Heart left ventricle (tissue), 16 donors: ENCODE measurements around the gene B4GALT1. TPM values are rescaled to one million over a fixed set of nuclear protein-coding genes. Genes with fewer than 3 reads are reported as not detected.
A peak's percentile ranks its signal among the peaks of the same experiment; 100 is the strongest.

ENCODE experiments used
- ATAC-seq, 4 donors: fragments of 200-7000 bp; cut with Tn5 transposase; one replicate each; pipeline ENCODE4 v1.9.1; 2020 to 2022; ENCODE audit warnings: moderate library complexity in 4 of 4, mild to moderate bottlenecking in 3 of 4, moderate number of reproducible peaks in 1 of 4
- DNase-seq, 5 donors: peaks; one replicate each; pipeline ENCODE4 v3.0.0-alpha.2; 2020
- H3K27ac ChIP-seq, 12 donors: fragments of 200-600 bp; sonication (generic) in 4 of 12; one replicate each; pipeline versions ENCODE4 v1.5.0 to v1.8.0; 2016 to 2022; ENCODE audit warnings: mild to moderate bottlenecking in 2 of 12
- H3K27me3 ChIP-seq, 9 donors: fragments of 200-600 bp; sonication (generic) in 2 of 9; one replicate each; pipeline versions ENCODE4 v1.5.1 to v1.8.0; 2016 to 2022; ENCODE audit warnings: mild to moderate bottlenecking in 3 of 9
- H3K36me3 ChIP-seq, 9 donors: fragments of 200-600 bp; sonication (generic) in 2 of 9; one replicate each; pipeline versions ENCODE4 v1.5.0 to v1.8.0; 2018 to 2022; ENCODE audit warnings: mild to moderate bottlenecking in 2 of 9
- H3K4me1 ChIP-seq, 12 donors: fragments of 200-600 bp; sonication (generic) in 4 of 12; one replicate each; pipeline versions ENCODE4 v1.5.0 to v1.8.0; 2016 to 2022; ENCODE audit warnings: mild to moderate bottlenecking in 3 of 12
- H3K4me3 ChIP-seq, 12 donors: fragments of 200-600 bp; sonication (generic) in 4 of 12; one replicate each; pipeline versions ENCODE4 v1.5.0 to v1.8.0; 2017 to 2022; ENCODE audit warnings: mild to moderate bottlenecking in 9 of 12, moderate library complexity in 4 of 12
- H3K9me3 ChIP-seq, 12 donors: fragments of 200-600 bp; sonication (generic) in 4 of 12; one replicate each; pipeline versions ENCODE4 v1.5.0 to v1.8.0; 2016 to 2022; ENCODE audit warnings: mild to moderate bottlenecking in 1 of 12
- POLR2A ChIP-seq, 2 donors: fragments of 450-650 bp; IDR thresholded peaks; one replicate each; pipeline ENCODE4 v1.6.1; 2017; ENCODE audit warnings: antibody characterized with exemption in 2 of 2, mild to moderate bottlenecking in 2 of 2, moderate library complexity in 2 of 2
- WGBS, 4 donors: extraction: QIAGEN DNeasy Blood & Tissue Kit in 2 of 4; methylation state at CpG; one replicate each; pipeline versions ENCODE4 v1.1.5 to v1.1.7; 2013 to 2018; 5-methylcytosine and 5-hydroxymethylcytosine counted together
- intact Hi-C, 10 donors: fragments of 100-400 bp; cut with DNase I; formaldehyde crosslinking; loops; one replicate each; pipeline versions ENCODE4 v1.11.1 to v1.14.2; 2022
- polyA plus RNA-seq, 2 donors: library from polyadenylated mRNA; stranded (reverse); fragments of 200-250 nt; gene quantifications; one replicate each; pipeline ENCODE4 v1.2.3, GENCODE V29; 2013
- total RNA-seq, 9 donors: library from RNA; depleted of rRNA in 2 of 9; stranded (reverse); fragments of >200 nt in 2 of 9; fragmentation: NEBNext Ultra II Directional in 3 of 9; extraction: Animal tissue kit (Norgen Biotek cat#: 25700) in 3 of 9; gene quantifications; one replicate each; pipeline versions ENCODE4 v1.1.0 to v1.2.4, GENCODE V29; 2016 to 2023
- TF ChIP-seq, protein P1 (sequence below), 12 donors: fragments of 200-600 bp; sonication (generic) in 4 of 12; IDR thresholded peaks; one replicate each; pipeline versions ENCODE4 v1.5.0 to v1.8.0; 2018 to 2022; ENCODE audit warnings: antibody characterized with exemption in 12 of 12, mild to moderate bottlenecking in 5 of 12
- donor health status: ischemic (EF 13 %, LVEDD 7.1; RV severe dilation, severe dysfunction).
- donor health status: healthy with polysubstance abuse.
- donor health status: DM: no; HTN: yes; CAD: no.
- donor health status: DM: no; HTN: no; CAD: no.
- donor health status: ischemic (EF 25% LVEDD 6.9; RV normal size, moderate dysfunction).
- donor health status: ischemic (EF 25% LVEDD 5.7; RV mildly dilated, moderate dysfunction).
- donor health status: healthy.
- donor health status: DM: yes; HTN: yes; CAD: no.
- donor health status: ischemic (EF 35%, LVEDD 5.7; RV mildly dilated, moderate dysfunction).
- donor health status: nonischemic (EF 11% LVEDD 7.7; RV severe dilation, severe dysfunction).
- donor health status: DM: yes; HTN: yes; CAD: no.
- donor health status: PGD.
- donor health status: ischemic (EF 29% LVEDD 5.4; RV normal size, mild dysfunction).
- donor health status: nonischemic (EF 23%, LVEDD 6.1; RV moderate dilation, normal function).

Gene B4GALT1
- total and polyA plus RNA-seq, 11 donors = 10.6 to 73.3 (median 38.4) TPM

GRCh38 chr9:33182519-33182918 lies 15.4 kb upstream of the B4GALT1 start:
- no peaks in the 10 kb centered on the region for H3K27me3 ChIP-seq
- 81 to 97% (median 89%) methylated on average over 2 of the region's 2 CpGs for WGBS, 4 donors
- DNase-seq (no peak), ATAC-seq (no peak)
- H3K4me3 ChIP-seq = no peak overlapping the region
- H3K4me1 ChIP-seq = peaks cover 0 to 46% (median 25%) of the 10 kb centered on the region in 12 donors
- no peaks in the 10 kb centered on the region for H3K36me3 ChIP-seq
- TF ChIP-seq, protein P1, sequence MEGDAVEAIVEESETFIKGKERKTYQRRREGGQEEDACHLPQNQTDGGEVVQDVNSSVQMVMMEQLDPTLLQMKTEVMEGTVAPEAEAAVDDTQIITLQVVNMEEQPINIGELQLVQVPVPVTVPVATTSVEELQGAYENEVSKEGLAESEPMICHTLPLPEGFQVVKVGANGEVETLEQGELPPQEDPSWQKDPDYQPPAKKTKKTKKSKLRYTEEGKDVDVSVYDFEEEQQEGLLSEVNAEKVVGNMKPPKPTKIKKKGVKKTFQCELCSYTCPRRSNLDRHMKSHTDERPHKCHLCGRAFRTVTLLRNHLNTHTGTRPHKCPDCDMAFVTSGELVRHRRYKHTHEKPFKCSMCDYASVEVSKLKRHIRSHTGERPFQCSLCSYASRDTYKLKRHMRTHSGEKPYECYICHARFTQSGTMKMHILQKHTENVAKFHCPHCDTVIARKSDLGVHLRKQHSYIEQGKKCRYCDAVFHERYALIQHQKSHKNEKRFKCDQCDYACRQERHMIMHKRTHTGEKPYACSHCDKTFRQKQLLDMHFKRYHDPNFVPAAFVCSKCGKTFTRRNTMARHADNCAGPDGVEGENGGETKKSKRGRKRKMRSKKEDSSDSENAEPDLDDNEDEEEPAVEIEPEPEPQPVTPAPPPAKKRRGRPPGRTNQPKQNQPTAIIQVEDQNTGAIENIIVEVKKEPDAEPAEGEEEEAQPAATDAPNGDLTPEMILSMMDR (IDR thresholded peaks at IDR 0.05) = no peak
- no peak for TF ChIP-seq POLR2A (IDR thresholded peaks at IDR 0.05)
- no peak overlapping the region for H3K27ac ChIP-seq
- no peaks in the 10 kb centered on the region for H3K9me3 ChIP-seq
- intact Hi-C loops = no loop called here

- H3K27ac ChIP-seq = peak overlapping the region in 10 of 12 donors; percentile 7 to 76 (median 68)
- H3K4me1 ChIP-seq = peaks cover 0 to 27% (median 6%) of the 10 kb centered on the region in 12 donors
- no peaks in the 10 kb centered on the region for H3K9me3 ChIP-seq
- ATAC-seq (peak; percentile 45 to 74 (median 66)), DNase-seq (no peak)
- H3K27me3 ChIP-seq = no peaks in the 10 kb centered on the region
- 48 to 69% (median 58%) methylated on average over 8 of the region's 8 CpGs for WGBS, 4 donors
- no peak overlapping the region for H3K4me3 ChIP-seq
- no peaks in the 10 kb centered on the region for H3K36me3 ChIP-seq
- intact Hi-C loops = no loop called here
- TF ChIP-seq, protein P1 (IDR thresholded peaks at IDR 0.05) = no peak
- TF ChIP-seq POLR2A (IDR thresholded peaks at IDR 0.05) = no peak
These were observed 13.5 kb upstream of the B4GALT1 start for GRCh38 chr9:33180526-33181184.

DNA sequence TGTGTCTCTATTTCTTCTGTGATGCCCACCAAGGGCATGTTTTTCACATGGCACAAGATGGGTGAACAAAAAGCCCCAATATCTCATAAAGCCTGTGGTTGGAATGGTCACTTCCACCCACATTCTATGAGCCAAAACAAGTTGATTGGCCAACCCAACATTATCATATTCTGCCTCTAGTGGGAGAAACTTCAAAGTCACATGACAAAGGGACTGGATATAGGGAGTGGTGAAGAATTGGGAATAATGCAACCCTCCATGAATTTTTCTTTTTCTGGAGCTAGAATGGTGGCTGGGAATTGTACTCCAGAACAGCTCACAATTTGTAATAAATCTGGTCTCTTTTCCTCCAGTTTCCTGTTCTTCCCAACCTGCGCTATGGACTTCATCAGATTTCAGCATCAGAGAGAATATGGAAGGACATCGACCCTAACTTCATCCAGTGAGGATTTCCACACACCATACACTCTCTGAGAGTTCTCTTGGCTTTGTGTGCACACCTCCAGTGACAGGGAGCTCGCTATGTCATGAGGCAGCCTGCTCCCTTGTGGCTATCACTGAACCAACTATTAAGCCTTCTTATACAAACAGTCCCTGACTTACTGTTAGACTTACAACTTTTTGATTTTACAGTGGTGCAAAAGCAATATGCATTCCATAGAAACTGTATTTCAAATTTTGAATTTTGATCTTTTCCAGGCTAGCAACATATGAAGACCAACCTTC lies 12.0 kb upstream of the B4GALT1 start:
- Histone ChIP-seq H3K4me3 (no peak overlapping the region), H3K9me3 (no peaks in the 10 kb centered on the region), H3K36me3 (no peaks in the 10 kb centered on the region), H3K4me1 (peaks cover 0 to 17% (median 3%) of the 10 kb centered on the region in 12 donors), H3K27ac (peak overlapping the region in 1 of 12 donors; percentile 1), H3K27me3 (no peaks in the 10 kb centered on the region)
- ATAC-seq = peak; percentile 41 to 51 (median 50)
- WGBS, 4 donors = 88 to 91% (median 90%) methylated on average over 3 of the region's 3 CpGs
- intact Hi-C loops = loop anchor here in 2 of 10 donors (10.0 kb wide), 1 partner anchor 46 kb away; no protein-coding TSS in a partner anchor
- TF ChIP-seq POLR2A (IDR thresholded peaks at IDR 0.05) = no peak
- TF ChIP-seq, protein P1 (IDR thresholded peaks at IDR 0.05) = peak in 4 of 12 donors; percentile 14 to 22 (median 18)
- DNase-seq = no peak

DNA sequence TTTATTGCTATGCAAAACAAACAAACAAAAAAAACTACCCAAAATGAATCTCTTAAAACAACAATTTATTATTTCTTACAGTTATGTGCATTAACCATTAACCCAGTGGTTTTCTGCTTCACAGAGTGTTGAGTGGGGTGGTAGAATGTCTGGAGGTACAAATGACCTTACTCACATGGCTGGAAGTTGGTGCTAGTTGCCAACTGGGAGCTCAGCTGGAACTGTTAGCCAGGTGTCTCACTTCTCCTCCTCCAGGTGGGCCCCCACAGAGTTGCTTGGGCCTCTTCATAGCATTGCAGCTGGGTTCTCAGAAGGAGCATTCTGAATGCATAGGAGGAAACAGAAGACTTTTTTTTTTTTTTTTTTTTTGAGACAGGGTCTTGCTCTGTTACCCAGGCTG lies 10.5 kb upstream of the B4GALT1 start:
- no peaks in the 10 kb centered on the region for H3K9me3 ChIP-seq
- DNase-seq = no peak
- H3K4me3 ChIP-seq = no peak overlapping the region
- TF ChIP-seq POLR2A (IDR thresholded peaks at IDR 0.05) = no peak
- TF ChIP-seq, protein P1 (IDR thresholded peaks at IDR 0.05) = no peak
- H3K27ac ChIP-seq = no peak overlapping the region
- ATAC-seq = no peak
- H3K27me3 ChIP-seq = no peaks in the 10 kb centered on the region
- intact Hi-C loops = loop anchor here in 2 of 10 donors (10.0 kb wide), 1 partner anchor 47 kb away; no protein-coding TSS in a partner anchor
- no peaks in the 10 kb centered on the region for H3K36me3 ChIP-seq
- peaks cover 0 to 17% (median 4%) of the 10 kb centered on the region in 12 donors for H3K4me1 ChIP-seq
